Jurkat, Clone E6-1 (cell line): Measurements from ENCODE around the gene CRX. TPM values are rescaled to one million over a fixed set of nuclear protein-coding genes. Genes with fewer than 3 reads are reported as not detected.
"Not testable (repeated sequence)": the region's sequence is repeated elsewhere in the genome, so short reads cannot be mapped to it uniquely, and the experiment has no call there.

ENCODE experiments used
- DNase-seq: peaks from one replicate; pipeline ENCODE4 v3.0.0-alpha.2; 2011; ENCODE audit warnings: low read depth, low spot score
- H3K4me3 ChIP-seq: 2 replicates; pipeline ENCODE4 v1.5.1; 2011; ENCODE audit warnings: mild to moderate bottlenecking, low read length, control low read depth, moderate library complexity
- polyA plus RNA-seq: library from polyadenylated mRNA; unstranded; fragments of >200 nt; gene quantifications from one replicate; pipeline ENCODE4 v1.2.1, GENCODE V29; 2012; ENCODE audit warnings: missing spikeins; ENCODE audit not compliant: insufficient read length, insufficient read depth

Gene CRX
- polyA plus RNA-seq: not detected

DNA sequence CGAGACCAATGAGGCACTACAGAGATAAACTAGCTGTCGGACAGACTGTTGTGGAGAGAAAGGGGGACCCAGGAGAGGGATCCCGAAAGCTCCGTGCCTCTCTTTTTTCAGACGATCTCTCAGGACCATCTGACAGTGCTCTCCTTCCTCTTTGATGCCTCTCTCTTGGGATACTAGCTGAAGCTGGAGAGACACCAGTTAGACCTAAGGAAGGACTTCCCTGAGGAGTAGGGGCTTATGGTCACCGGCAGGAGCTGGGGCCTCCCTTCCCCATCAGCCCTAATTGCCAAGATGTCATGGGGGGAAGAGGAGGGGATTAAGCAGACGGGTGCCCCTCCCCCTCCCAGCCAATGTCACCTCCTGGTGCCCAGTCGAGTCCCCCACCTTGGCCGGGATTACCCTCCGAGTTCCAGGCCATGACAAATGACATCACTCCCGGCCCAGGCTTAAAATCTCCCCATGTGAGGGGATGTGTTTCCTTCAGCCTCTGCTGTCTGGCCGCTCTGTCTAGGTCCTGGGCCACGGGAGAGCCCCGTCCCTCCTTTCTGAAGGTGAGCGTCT lies at the start of gene CRX:
Gene CRX, plus strand, starts transcription at position 478 of the 561 bp plus-strand sequence. CDS start 12,507 bp downstream, outside the sequence.
- DNase-seq: no peak
- no peak within 1 kb of the TSS for H3K4me3 ChIP-seq

DNA sequence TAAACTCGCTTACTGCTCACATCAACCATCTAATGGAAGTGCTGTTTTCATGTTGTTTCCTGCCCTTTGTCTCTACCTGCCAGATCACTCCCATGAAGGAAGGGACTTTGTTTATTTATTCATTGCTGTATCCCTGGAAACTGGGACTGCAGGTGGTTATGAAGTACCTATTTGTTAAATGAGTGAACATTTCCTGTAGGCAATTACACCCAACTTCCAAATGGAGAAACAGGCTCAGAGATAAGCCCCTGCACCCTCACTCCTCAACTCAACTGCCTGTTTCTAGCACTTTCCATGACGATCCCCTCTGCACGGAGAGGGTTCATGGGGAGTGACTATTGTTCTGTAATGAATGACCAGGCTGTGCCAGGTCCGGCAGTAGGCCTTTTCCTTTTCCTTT lies 45.2 kb upstream of the CRX start:
- DNase-seq: no peak
- H3K4me3 ChIP-seq: no peak overlapping the region

DNA sequence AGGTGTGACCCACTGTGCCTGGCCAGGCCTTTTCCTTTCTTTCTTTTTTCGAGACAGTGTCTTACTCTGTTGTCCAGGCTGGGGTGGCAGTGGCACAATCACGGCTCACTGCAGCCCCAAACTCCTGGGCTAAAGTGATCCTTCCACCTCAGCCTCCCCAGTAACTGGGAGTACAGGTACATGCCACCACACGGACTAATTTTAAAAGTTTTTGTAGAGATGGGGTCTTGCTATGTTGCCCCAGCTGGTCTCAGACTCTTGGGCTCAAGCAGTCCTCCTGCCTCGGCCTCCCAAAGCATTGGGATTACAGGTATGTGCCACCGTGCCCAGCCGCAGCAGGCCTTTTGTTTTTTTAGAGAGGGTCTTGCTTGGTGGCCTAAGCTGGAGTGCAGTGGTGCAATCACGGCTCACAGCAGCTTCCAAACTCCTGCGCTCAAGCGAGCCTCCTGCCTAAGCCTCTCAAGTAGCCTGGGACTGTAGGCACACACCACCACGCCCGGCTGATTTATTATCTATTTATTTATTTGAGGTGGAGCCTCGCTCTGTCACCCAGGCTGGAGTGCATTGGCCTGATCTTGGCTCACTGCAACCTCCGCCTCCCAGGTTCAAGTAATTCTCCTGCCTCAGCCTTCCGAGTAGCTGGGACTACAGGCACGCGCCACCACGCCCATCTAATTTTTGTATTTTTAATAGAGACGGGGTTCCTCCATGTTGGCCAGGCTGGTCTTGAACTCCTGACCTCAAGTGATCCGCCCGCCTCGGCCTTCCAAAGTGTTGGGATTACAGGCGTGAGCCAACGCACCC lies 44.3 kb upstream of the CRX start:
- not testable (repeated sequence) for DNase-seq
- peak overlapping the region; percentile 71 for H3K4me3 ChIP-seq

DNA sequence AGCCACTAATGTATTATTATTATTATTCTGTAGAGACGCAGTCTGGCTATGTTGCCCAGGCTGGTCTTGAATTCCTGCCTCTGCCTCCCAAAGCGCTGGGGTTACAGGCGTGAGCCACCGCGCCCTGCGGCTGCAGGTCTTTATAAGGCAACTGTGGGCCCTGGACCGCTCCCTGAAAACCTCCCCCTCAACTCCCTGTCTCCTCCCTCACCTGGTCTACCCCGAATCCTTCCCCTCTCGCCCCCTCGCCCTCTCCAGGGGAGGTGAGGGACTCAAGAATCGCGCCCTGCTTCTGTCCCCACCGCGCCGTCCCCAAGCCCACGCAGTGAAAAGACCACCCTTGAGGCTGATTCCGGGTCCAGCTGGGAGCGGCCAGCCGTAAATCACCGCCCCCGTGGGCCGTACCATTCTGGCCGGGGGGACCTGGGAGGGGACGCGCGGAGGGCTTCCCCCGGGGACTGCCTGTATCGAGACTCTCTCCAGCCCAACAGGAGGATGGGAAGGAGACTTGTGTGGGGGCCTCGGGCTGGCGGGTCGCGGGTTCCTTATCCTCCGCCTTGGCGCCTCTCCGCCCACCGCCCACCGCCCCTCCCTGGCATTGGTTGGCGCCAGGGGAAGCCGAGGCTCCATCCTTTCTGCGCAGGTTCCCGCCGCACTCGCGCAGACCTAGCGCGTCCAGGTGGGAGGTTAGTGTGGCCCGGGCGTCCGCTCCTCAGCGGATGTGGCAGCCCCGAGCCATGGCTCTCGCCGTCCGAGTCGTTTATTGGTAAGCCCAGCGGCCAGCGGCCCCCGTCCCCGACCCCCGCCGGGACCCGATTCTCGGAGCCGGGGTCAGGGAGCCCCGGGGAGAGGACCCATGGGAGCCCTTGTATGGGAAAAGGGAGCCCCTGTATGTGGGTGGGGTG lies 43.4 kb upstream of the CRX start, which contains the start of gene SELENOW:
Gene SELENOW, plus strand, starts transcription at position 655 of the 905 bp plus-strand sequence. Its CDS starts 83 bp downstream, at position 738.
- DNase-seq: peak; percentile 61

DNA sequence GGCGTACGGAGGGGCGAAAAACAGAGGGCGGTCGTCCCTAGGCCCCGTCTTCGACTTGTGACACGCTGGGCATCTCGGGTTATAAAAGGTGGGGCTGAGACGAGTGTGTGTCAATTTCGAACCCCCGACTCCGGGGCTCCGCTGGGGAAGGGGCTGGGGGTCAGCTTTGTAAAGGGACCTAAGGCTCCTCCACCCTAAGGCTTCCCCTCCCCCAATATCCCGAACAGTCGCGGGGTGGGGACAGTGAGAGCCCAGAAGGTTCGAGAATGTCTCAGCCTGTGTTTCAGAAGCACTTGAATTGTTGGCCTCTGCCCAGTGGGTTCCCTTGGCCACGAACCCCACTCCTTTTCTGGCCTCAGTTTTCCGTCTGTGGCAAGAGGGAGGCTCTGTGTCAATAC lies 42.8 kb upstream of the CRX start:
- H3K4me3 ChIP-seq: peak overlapping the region; percentile 71

More for the DNA sequence above, 43.4 kb upstream of the CRX start, which contains the start of gene SELENOW:
- H3K4me3 ChIP-seq: peak within 1 kb of the TSS; percentile 71

DNA sequence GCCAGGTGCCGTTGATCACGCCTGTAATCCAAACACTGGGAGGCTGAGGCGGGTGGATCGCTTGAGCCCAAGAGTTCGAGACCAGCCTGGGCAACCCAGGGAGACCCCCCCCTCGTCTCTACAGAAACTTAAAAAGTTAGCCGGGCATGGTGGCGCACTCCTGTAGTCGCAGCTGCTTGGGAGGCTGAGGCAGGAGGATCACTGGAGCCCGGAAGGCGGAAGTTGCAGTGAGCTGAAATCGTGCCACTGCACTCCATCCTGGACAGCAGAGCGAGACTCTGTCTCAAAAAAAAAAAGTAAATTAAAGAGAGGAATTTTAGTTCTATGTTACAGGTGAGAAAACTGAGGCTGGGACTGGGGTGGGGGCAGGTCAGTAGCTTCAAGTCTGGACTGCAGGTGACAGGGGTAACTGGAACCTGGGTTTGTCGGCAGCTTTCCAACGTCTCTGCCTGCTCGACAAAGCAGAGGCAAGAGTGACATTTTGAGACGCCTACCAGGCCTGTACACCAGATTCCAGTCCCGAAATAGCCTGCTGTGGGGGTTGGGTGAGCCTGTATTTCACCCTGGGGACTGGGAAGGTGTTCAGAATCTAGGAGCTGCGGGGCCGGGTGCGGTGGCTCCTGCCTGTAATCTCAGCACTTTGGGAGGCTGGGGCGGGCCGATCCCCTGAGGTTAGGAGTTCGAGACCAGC lies 42.1 kb upstream of the CRX start:
- H3K4me3 ChIP-seq: peak overlapping the region; percentile 71
- no peak for DNase-seq

More for the DNA sequence above, 42.8 kb upstream of the CRX start:
- no peak for DNase-seq

DNA sequence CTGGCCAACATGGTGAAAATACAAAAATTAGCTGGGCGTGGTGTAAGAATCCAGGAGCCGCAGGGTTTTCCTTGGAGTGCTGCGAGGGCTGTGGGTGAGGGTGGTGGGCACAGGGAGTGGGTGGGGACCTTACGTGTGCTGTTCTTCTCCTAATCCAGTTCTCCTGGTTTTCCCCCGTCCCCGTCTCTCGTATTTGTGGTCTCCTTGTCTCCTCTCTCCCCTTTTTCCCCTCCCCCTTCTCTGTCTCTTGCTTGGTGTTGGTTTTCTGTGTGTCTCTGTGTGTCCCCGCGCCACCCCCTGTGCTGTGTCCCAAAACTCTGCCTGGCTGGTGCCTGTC lies 41.6 kb upstream of the CRX start:
- H3K4me3 ChIP-seq: no peak overlapping the region
- no peak for DNase-seq

DNA sequence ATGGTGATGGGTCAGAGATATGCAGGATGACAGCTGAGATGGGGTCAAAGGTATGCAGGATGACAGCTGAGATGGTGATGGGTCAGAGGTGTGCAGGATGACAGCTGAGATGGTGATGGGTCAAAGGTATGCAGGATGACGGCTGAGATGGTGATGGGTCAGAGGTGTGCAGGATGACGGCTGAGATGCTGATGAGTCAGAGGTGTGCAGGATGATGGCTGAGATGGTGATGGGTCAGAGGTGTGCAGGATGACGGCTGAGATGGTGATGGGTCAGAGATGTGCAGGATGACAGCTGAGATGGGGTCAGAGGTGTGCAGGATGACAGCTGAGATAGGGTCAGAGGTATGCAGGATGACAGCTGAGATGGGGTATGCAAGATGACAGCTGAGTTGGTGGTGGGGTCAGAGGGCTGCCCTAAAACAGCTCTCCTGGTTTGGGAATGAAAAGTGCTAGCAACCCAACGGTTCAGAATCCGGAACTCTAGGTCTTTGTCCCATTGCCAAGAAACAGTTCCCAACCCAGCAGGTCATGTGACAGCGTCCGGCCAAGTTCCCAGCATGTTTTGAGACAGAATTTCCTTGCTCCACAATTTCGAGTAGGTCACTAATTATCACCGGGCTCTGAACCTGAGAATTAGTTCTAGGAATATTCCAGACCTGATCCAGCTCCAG lies 40.0 kb upstream of the CRX start:
- DNase-seq: no peak
- H3K4me3 ChIP-seq: no peak overlapping the region

DNA sequence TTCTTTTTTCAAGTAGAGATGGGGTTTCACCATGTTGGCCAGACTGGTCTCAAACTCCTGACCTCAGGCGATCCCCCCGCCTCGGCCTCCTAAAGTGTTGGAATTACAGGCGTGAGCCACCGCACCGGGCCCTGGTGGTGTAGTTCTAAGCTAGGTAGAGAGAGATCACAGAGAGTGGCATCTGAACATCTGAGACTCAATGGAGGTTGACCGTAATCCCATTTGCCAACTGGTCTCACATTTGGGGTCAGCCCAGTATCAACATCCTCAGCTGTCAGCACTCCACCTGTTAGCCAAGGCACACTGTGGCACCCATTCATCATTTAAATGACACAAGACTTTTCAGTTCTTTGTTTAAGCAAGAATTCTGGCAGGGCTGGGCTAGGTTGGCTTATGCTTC lies 35.2 kb upstream of the CRX start:
- no peak for DNase-seq
- H3K4me3 ChIP-seq: no peak overlapping the region

DNA sequence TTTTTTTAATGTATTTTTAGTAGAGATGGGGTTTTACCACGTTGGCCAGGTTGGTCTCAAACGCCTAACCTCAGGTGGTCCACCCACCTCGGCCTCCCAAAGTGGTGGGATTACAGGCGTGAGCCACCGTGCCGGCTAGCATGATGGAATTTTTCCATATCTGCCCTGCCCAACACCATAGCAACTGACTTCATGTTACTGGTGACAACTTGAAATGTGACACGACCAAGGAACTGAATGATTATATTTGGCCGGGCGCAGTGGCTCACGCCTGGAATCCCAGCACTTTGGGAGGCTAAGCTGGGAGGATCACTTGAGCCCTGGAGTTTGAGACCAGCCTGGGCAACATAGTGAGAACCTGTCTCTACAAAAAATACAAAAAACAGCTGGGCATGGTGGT lies 34.4 kb upstream of the CRX start:
- DNase-seq, H3K4me3 ChIP-seq: not testable (repeated sequence)

DNA sequence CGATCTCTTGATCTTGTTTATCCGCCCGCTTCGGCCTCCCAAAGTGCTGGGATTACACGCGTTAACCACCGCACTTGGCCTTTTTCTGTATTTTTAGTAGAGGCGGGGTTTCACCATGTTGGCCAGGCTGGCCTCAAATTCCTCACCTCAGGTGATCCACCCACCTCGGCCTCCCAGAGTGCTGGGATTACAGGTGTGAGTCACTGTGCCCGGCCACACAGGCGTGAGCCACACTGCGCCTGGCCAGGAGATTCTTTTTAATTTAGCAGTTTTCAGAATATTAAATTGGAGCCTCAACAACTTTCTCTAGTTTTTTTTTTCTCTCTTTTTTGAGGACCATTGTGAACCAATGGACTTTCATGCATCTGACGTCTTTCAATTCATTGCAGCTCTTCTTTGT lies 31.9 kb upstream of the CRX start:
- DNase-seq, H3K4me3 ChIP-seq: not testable (repeated sequence)

DNA sequence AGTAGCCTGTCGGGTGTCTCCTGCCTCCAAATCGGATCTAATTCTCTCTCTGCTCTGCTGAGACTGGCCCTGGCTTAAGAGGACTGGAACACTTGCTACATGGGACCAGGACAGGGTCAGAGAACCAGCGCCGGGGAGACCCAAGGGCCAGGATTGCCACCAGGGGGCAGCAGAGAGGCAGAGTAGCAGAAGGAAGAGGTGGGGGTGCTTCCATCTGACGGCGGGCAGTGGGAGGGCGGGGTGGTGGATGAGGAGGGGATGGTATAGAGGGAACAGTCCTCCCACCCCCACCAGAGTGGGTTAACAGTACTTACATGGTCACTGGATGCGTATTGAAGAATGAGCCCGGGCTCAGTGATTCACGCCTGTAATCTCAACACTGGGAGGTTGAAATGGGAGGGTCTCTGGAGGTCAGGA lies 31.3 kb upstream of the CRX start:
- H3K4me3 ChIP-seq: no peak overlapping the region
- DNase-seq: peak; percentile 59

DNA sequence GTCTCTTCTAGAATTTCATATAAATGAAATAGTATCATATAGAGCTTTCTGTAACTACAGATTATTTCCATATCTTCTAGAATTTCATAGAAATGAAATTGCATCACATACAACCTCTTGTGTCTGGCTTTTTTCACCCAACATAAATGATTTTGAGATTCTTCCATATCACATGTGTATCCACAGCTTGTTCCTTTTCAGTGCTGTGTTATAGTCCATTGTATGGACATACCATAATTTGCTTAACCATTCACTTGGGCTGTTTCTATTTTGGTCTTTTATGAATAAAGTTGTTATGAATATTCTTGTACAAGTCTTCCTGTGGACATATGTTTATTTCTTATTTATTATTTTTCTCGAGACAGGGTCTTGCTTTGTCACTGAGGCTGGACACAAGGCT lies 29.1 kb upstream of the CRX start:
- DNase-seq: no peak
- no peak overlapping the region for H3K4me3 ChIP-seq

DNA sequence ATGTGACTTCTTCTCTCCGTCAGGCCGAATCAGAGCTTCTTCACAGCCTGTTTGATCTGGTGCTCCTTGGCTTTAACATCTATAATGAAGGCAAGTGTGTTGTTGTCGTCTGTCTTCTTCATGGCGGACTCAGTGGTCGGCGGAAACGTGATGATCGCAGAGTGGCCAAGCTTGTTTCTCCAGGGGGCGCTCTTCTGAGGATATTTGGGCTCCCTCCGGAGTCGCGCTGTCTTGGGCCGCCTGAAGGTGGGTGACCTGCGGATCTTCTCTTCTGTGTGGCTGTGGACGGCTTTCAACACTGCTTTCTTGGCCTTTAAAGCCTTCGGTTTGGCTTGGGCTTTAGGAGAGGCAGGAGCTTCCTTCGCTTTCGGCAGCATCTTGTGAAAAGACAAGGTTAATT lies 27.2 kb upstream of the CRX start:
- H3K4me3 ChIP-seq: no peak overlapping the region
- DNase-seq: no peak

DNA sequence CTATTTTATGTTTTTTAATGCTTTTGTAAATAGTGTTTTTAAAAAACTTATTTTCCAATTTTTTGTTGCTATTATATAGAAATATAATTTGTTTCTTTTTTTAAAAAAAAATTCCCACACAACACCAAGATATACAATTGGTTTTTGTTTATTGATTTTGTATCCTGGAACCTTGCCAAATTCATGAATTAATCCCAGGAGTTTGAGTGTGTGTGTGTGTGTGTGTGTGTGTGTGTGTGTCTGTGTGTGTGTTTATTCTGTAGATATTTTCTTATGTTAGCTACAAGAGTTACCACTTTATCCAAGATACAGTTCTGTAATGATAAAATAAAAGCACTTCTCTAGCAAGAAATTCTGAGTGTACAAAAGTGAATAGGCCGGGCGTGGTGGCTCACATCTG lies 25.0 kb upstream of the CRX start:
- no peak for DNase-seq
- no peak overlapping the region for H3K4me3 ChIP-seq

DNA sequence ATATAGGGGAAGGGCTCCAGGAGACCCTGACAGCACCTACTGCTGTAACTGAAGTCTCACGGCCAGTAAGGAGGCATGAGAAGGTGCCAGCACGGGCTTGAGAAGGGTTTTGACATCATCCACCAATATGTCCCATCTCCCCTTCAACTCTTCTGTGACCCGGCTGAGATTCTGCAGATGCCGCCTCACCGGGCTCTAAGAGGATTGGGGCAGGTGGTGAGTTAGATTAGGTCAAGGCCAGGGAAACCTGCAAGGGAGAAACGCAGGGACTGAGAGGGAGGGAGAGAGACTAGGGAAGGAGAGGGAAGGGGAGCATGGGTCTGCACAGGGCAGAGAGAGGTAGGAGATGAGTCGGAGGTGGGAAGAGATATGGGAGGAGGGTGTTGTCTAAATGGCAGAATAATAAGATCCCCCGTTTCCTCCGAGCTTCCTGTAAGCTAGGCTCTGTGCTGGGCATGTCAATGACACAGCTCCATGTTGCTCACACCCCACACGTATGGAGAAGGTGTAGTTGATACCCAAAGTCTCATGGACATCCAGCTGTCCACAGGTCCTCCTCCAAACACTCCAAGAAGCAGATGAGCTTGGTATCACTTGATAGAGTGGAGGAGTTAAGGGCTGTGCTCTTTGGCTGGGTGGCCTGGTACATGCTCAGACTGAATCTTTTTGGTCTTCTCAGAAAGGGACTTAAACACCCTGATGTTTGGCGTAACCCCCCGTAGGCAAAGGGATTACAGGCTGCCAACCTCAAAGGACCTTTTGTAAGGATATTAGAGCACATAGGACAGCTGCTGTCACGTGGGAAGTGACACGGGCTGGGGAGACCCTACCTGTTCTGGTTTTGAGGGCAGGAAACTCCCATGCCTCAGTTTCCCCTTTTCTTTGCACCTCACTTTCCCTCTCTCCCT lies 23.5 kb upstream of the CRX start:
- H3K4me3 ChIP-seq: no peak overlapping the region
- DNase-seq: no peak

DNA sequence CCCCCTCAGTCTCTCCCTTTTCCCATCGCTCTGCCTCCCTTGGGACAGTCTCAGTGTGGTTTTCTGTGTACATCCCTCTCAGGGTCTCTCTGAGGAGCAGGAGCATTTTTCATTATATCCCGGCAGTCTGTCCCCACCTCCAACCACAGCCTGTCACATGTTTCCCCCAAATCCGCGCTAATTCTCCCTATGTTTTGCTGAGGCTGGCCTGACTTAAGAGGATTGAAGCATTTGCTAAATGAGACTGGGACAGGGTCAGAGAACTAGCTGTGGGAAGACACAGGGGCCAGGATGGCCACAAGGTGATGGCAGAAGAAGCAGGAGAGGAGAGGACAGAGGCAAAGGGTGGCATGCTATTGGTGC lies 22.9 kb upstream of the CRX start:
- no peak overlapping the region for H3K4me3 ChIP-seq
- no peak for DNase-seq

DNA sequence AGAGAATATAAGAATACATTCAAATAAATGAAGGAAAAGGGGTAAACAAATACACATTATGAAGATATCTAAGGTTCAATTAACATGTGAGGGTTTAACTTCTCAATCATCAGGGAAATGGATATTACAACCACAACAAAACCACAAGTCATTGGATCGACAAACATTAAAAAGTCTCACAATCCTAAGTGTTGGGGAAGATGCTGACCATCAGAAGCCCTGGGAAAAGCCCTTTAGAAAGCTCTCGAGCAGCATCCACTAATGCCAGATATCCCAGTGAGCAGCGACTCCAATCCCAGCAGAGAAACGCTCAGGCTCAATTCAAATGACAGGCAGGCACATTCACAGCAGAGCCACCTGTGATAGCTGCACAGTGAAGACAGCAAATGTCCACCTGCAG lies 20.5 kb upstream of the CRX start:
- DNase-seq: no peak
- H3K4me3 ChIP-seq: no peak overlapping the region
